Sigmoid colon (tissue), 4 donors: ENCODE results near the gene SRCIN1.

Experiments used
- CTCF ChIP-seq, 4 experiments: fragments of 450-650 bp in 3 of 4; fragments of 200-600 bp in 1 of 4; IDR thresholded peaks; one replicate each; pipeline ENCODE4 v1.5.1; 2016 to 2019; ENCODE audit warnings: antibody characterized with exemption in 4 of 4, mild to moderate bottlenecking in 3 of 4, moderate library complexity in 2 of 4
- POLR2A ChIP-seq, 2 donors: fragments of 450-650 bp; IDR thresholded peaks; one replicate each; pipeline ENCODE4 v1.6.1; 2016; ENCODE audit warnings: antibody characterized with exemption in 2 of 2, mild to moderate bottlenecking in 2 of 2, moderate library complexity in 2 of 2
- POLR2AphosphoS5 ChIP-seq, 4 donors: sonication (generic); formaldehyde crosslinking; IDR thresholded peaks; one replicate each; pipeline ENCODE4 v1.6.1; 2017; ENCODE audit warnings: antibody characterized with exemption in 4 of 4

- no peak for TF ChIP-seq POLR2A (IDR thresholded peaks at IDR 0.05)
- no peak for TF ChIP-seq POLR2AphosphoS5 (IDR thresholded peaks at IDR 0.05)
- TF ChIP-seq CTCF (IDR thresholded peaks at IDR 0.05) = no peak
Observed at GRCh38 chr17:38564869-38565268, 40.9 kb downstream of the SRCIN1 start.
